ENCODE results near the gene ZG16B. TPM values are rescaled to one million over a fixed set of nuclear protein-coding genes. Genes with fewer than 3 reads are reported as not detected.

The ZG16B gene
- total RNA-seq, 2 experiments from 2014 or later, result 0.22 to 0.64 TPM

- no peak for DNase-seq
- no peaks in the 10 kb centered on the region for H3K27me3 Mint-ChIP-seq (ENCODE audit: low read depth)
- no peaks in the 10 kb centered on the region for H3K36me3 Mint-ChIP-seq (ENCODE audit: low read depth)
- CTCF ChIA-PET, result interaction anchor here (0.8 to 1.1 kb wide), 2 partner anchors 42 to 46 kb away, joined by 3 read pairs; no protein-coding TSS in a partner anchor
- no peaks in the 10 kb centered on the region for H3K4me1 Mint-ChIP-seq (ENCODE audit: low read depth)
- no peak overlapping the region for H3K27ac Mint-ChIP-seq
- no peaks in the 10 kb centered on the region for H3K9me3 Mint-ChIP-seq
- no peak overlapping the region for H3K4me3 Mint-ChIP-seq
- intact Hi-C loops (cut with micrococcal nuclease), result no loop called here
These were observed 8.5 kb upstream of the ZG16B start for GRCh38 chr16:2821487-2822157.

GRCh38 chr16:2822158-2822495 is 8.0 kb upstream of the ZG16B start:
- Mint-ChIP-seq H3K27me3 (ENCODE audit: low read depth) (no peaks in the 10 kb centered on the region), H3K36me3 (ENCODE audit: low read depth) (no peaks in the 10 kb centered on the region), H3K27ac (no peak overlapping the region), H3K4me1 (ENCODE audit: low read depth) (no peaks in the 10 kb centered on the region), H3K9me3 (no peaks in the 10 kb centered on the region), H3K4me3 (no peak overlapping the region)
- no peak for DNase-seq
- CTCF ChIA-PET, result interaction anchor here (0.8 to 1.1 kb wide), 2 partner anchors 42 to 46 kb away, joined by 3 read pairs; no protein-coding TSS in a partner anchor
- intact Hi-C loops (cut with micrococcal nuclease), result no loop called here

- H3K4me1 Mint-ChIP-seq (ENCODE audit: low read depth), result no peaks in the 10 kb centered on the region
- DNase-seq, result no peak
- no peaks in the 10 kb centered on the region for H3K9me3 Mint-ChIP-seq
- H3K27me3 Mint-ChIP-seq (ENCODE audit: low read depth), result no peaks in the 10 kb centered on the region
- no peak overlapping the region for H3K27ac Mint-ChIP-seq
- CTCF ChIA-PET, result interaction anchor here (1.1 kb wide), 1 partner anchor 41 kb away, joined by 3 read pairs; no protein-coding TSS in a partner anchor
- intact Hi-C loops (cut with micrococcal nuclease), result no loop called here
- no peaks in the 10 kb centered on the region for H3K36me3 Mint-ChIP-seq (ENCODE audit: low read depth)
- no peak overlapping the region for H3K4me3 Mint-ChIP-seq
These were observed 7.6 kb upstream of the ZG16B start for GRCh38 chr16:2822496-2822895.

GRCh38 chr16:2824626-2825025 is 5.5 kb upstream of the ZG16B start:
- DNase-seq, result no peak
- no peaks in the 10 kb centered on the region for H3K36me3 Mint-ChIP-seq (ENCODE audit: low read depth)
- H3K4me3 Mint-ChIP-seq, result no peak overlapping the region
- intact Hi-C loops (cut with micrococcal nuclease), result no loop called here
- no peaks in the 10 kb centered on the region for H3K27me3 Mint-ChIP-seq (ENCODE audit: low read depth)
- H3K9me3 Mint-ChIP-seq, result no peaks in the 10 kb centered on the region
- H3K4me1 Mint-ChIP-seq (ENCODE audit: low read depth), result no peaks in the 10 kb centered on the region
- H3K27ac Mint-ChIP-seq, result no peak overlapping the region
- CTCF ChIA-PET, result no interaction called here

- Mint-ChIP-seq H3K9me3 (no peaks in the 10 kb centered on the region), H3K36me3 (ENCODE audit: low read depth) (no peaks in the 10 kb centered on the region), H3K4me1 (ENCODE audit: low read depth) (no peaks in the 10 kb centered on the region), H3K27me3 (ENCODE audit: low read depth) (no peaks in the 10 kb centered on the region), H3K27ac (no peak overlapping the region), H3K4me3 (no peak overlapping the region)
- intact Hi-C loops (cut with micrococcal nuclease), result no loop called here
- no peak for DNase-seq
- CTCF ChIA-PET, result no interaction called here
These were observed 4.9 kb upstream of the ZG16B start for GRCh38 chr16:2825049-2825742.

GRCh38 chr16:2825906-2826305 is 4.2 kb upstream of the ZG16B start:
- Mint-ChIP-seq H3K36me3 (ENCODE audit: low read depth) (no peaks in the 10 kb centered on the region), H3K4me3 (no peak overlapping the region), H3K27ac (no peak overlapping the region), H3K27me3 (ENCODE audit: low read depth) (peaks cover 2% of the 10 kb centered on the region), H3K9me3 (no peaks in the 10 kb centered on the region), H3K4me1 (ENCODE audit: low read depth) (no peaks in the 10 kb centered on the region)
- DNase-seq, result no peak
- CTCF ChIA-PET, result no interaction called here
- intact Hi-C loops (cut with micrococcal nuclease), result no loop called here

- CTCF ChIA-PET, result no interaction called here
- intact Hi-C loops (cut with micrococcal nuclease), result no loop called here
- H3K36me3 Mint-ChIP-seq (ENCODE audit: low read depth), result no peaks in the 10 kb centered on the region
- no peak for DNase-seq
- H3K4me1 Mint-ChIP-seq (ENCODE audit: low read depth), result no peaks in the 10 kb centered on the region
- no peak overlapping the region for H3K27ac Mint-ChIP-seq
- H3K4me3 Mint-ChIP-seq, result no peak overlapping the region
- H3K27me3 Mint-ChIP-seq (ENCODE audit: low read depth), result peaks cover 5% of the 10 kb centered on the region
- no peaks in the 10 kb centered on the region for H3K9me3 Mint-ChIP-seq
These were observed 3.3 kb upstream of the ZG16B start for GRCh38 chr16:2826591-2827373.

- intact Hi-C loops (cut with micrococcal nuclease), result no loop called here
- Mint-ChIP-seq H3K4me1 (ENCODE audit: low read depth) (no peaks in the 10 kb centered on the region), H3K27me3 (ENCODE audit: low read depth) (peaks cover 5% of the 10 kb centered on the region), H3K4me3 (no peak overlapping the region), H3K27ac (no peak overlapping the region), H3K36me3 (ENCODE audit: low read depth) (no peaks in the 10 kb centered on the region), H3K9me3 (no peaks in the 10 kb centered on the region)
- no peak for DNase-seq
- CTCF ChIA-PET, result no interaction called here
These were observed 2.7 kb upstream of the ZG16B start for GRCh38 chr16:2827374-2827791.

GRCh38 chr16:2827831-2828520 is 2.1 kb upstream of the ZG16B start:
- no peaks in the 10 kb centered on the region for H3K4me1 Mint-ChIP-seq (ENCODE audit: low read depth)
- H3K27me3 Mint-ChIP-seq (ENCODE audit: low read depth), result peaks cover 5% of the 10 kb centered on the region
- CTCF ChIA-PET, result no interaction called here
- no peaks in the 10 kb centered on the region for H3K36me3 Mint-ChIP-seq (ENCODE audit: low read depth)
- H3K4me3 Mint-ChIP-seq, result no peak overlapping the region
- no peak overlapping the region for H3K27ac Mint-ChIP-seq
- no peaks in the 10 kb centered on the region for H3K9me3 Mint-ChIP-seq
- intact Hi-C loops (cut with micrococcal nuclease), result no loop called here
- no peak for DNase-seq

GRCh38 chr16:2828521-2828840 is 1.6 kb upstream of the ZG16B start:
- H3K27me3 Mint-ChIP-seq (ENCODE audit: low read depth), result peaks cover 5% of the 10 kb centered on the region
- CTCF ChIA-PET, result no interaction called here
- intact Hi-C loops (cut with micrococcal nuclease), result no loop called here
- H3K27ac Mint-ChIP-seq, result no peak overlapping the region
- H3K9me3 Mint-ChIP-seq, result no peaks in the 10 kb centered on the region
- no peak for DNase-seq
- H3K4me3 Mint-ChIP-seq, result no peak overlapping the region
- no peaks in the 10 kb centered on the region for H3K4me1 Mint-ChIP-seq (ENCODE audit: low read depth)
- H3K36me3 Mint-ChIP-seq (ENCODE audit: low read depth), result no peaks in the 10 kb centered on the region

GRCh38 chr16:2828876-2829430 is 1.1 kb upstream of the ZG16B start:
- H3K36me3 Mint-ChIP-seq (ENCODE audit: low read depth), result no peaks in the 10 kb centered on the region
- intact Hi-C loops (cut with micrococcal nuclease), result no loop called here
- H3K27me3 Mint-ChIP-seq (ENCODE audit: low read depth), result peaks cover 5% of the 10 kb centered on the region
- H3K4me3 Mint-ChIP-seq, result no peak overlapping the region
- no peak overlapping the region for H3K27ac Mint-ChIP-seq
- no peaks in the 10 kb centered on the region for H3K9me3 Mint-ChIP-seq
- no peaks in the 10 kb centered on the region for H3K4me1 Mint-ChIP-seq (ENCODE audit: low read depth)
- no peak for DNase-seq
- CTCF ChIA-PET, result no interaction called here

- H3K27me3 Mint-ChIP-seq (ENCODE audit: low read depth), result peaks cover 8% of the 10 kb centered on the region
- H3K4me1 Mint-ChIP-seq (ENCODE audit: low read depth), result no peaks in the 10 kb centered on the region
- CTCF ChIA-PET, result no interaction called here
- no peaks in the 10 kb centered on the region for H3K9me3 Mint-ChIP-seq
- no peak for DNase-seq
- H3K36me3 Mint-ChIP-seq (ENCODE audit: low read depth), result no peaks in the 10 kb centered on the region
- intact Hi-C loops (cut with micrococcal nuclease), result no loop called here
- no peak overlapping the region for H3K4me3 Mint-ChIP-seq
- no peak overlapping the region for H3K27ac Mint-ChIP-seq
These were observed 222 bp downstream of the ZG16B start for GRCh38 chr16:2830355-2830695.
